Measurements from ENCODE around the gene TRIP13. TPM values are rescaled to one million over a fixed set of nuclear protein-coding genes. Genes with fewer than 3 reads are reported as not detected.
"Not testable (repeated sequence)": the region's sequence is repeated elsewhere in the genome, so short reads cannot be mapped to it uniquely, and the experiment has no call there.

TRIP13 gene
- total RNA-seq, 2 experiments from 2014 or later, result 0.47 to 0.66 TPM

- peaks cover 24% of the 10 kb centered on the region for H3K27me3 Mint-ChIP-seq
Measured at GRCh38 chr5:939368-939767, 46.7 kb downstream of the TRIP13 start.

GRCh38 chr5:940741-941140, 48.1 kb downstream of the TRIP13 start:
- H3K9me3 Mint-ChIP-seq, CTCF ChIA-PET: not testable (repeated sequence)

More at GRCh38 chr5:939368-939767, 46.7 kb downstream of the TRIP13 start:
- no peak overlapping the region for H3K27ac ChIP-seq (ENCODE audit: low read depth in 1 of 2, low read length in 2 of 2)
- no peaks in the 10 kb centered on the region for H3K4me1 ChIP-seq (ENCODE audit: insufficient read depth, low read length)
- ATAC-seq (ENCODE audit: poor library complexity), result no peak
- no peak overlapping the region for H3K4me3 ChIP-seq (ENCODE audit: low read length)
- Mint-ChIP-seq H3K4me3 (no peak overlapping the region), H3K4me1 (ENCODE audit: low read depth) (no peaks in the 10 kb centered on the region), H3K27ac (no peak overlapping the region), H3K36me3 (ENCODE audit: low read depth) (no peaks in the 10 kb centered on the region), H3K9me3 (no peaks in the 10 kb centered on the region)
- ChIA-PET POLR2A (no interaction called here), CTCF (no interaction called here)
- no peak for TF ChIP-seq CTCF (IDR thresholded peaks at IDR 0.05)
- H3K9me3 ChIP-seq (ENCODE audit: control insufficient read depth in 1 of 2, insufficient read depth in 1 of 2, low read length in 2 of 2), result no peaks in the 10 kb centered on the region
- intact Hi-C loops (cut with DNase I, micrococcal nuclease), result no loop called here
- no peaks in the 10 kb centered on the region for H3K36me3 ChIP-seq (ENCODE audit: insufficient read depth, low read length)
- H3K27me3 ChIP-seq (ENCODE audit: control insufficient read depth in 1 of 2, insufficient read depth in 2 of 2, low read length in 2 of 2), result peaks cover 2 to 5% of the 10 kb centered on the region in 2 experiments
- DNase-seq, result no peak

GRCh38 chr5:943201-943917, 50.7 kb downstream of the TRIP13 start:
- TF ChIP-seq CTCF (IDR thresholded peaks at IDR 0.05), result no peak
- no peak overlapping the region for H3K27ac Mint-ChIP-seq
- H3K4me1 Mint-ChIP-seq (ENCODE audit: low read depth), result no peaks in the 10 kb centered on the region
- DNase-seq (no peak), ATAC-seq (ENCODE audit: poor library complexity) (no peak)
- ChIA-PET POLR2A (no interaction called here), CTCF (no interaction called here)
- Histone ChIP-seq H3K4me3 (ENCODE audit: low read length) (no peak overlapping the region), H3K9me3 (ENCODE audit: control insufficient read depth in 1 of 2, insufficient read depth in 1 of 2, low read length in 2 of 2) (no peaks in the 10 kb centered on the region), H3K27ac (ENCODE audit: low read depth in 1 of 2, low read length in 2 of 2) (no peak overlapping the region), H3K27me3 (ENCODE audit: control insufficient read depth in 1 of 2, insufficient read depth in 2 of 2, low read length in 2 of 2) (peaks cover 13 to 37% of the 10 kb centered on the region in 2 experiments), H3K36me3 (ENCODE audit: insufficient read depth, low read length) (no peaks in the 10 kb centered on the region), H3K4me1 (ENCODE audit: insufficient read depth, low read length) (no peaks in the 10 kb centered on the region)
- intact Hi-C loops (cut with DNase I, micrococcal nuclease), result no loop called here
- H3K4me3 Mint-ChIP-seq, result no peak overlapping the region
- H3K36me3 Mint-ChIP-seq (ENCODE audit: low read depth), result no peaks in the 10 kb centered on the region
- H3K9me3 Mint-ChIP-seq, result no peaks in the 10 kb centered on the region
- peaks cover 51% of the 10 kb centered on the region for H3K27me3 Mint-ChIP-seq

More at GRCh38 chr5:940741-941140, 48.1 kb downstream of the TRIP13 start:
- H3K4me1 ChIP-seq (ENCODE audit: insufficient read depth, low read length); H3K27ac Mint-ChIP-seq; H3K9me3 ChIP-seq (ENCODE audit: control insufficient read depth in 1 of 2, insufficient read depth in 1 of 2, low read length in 2 of 2); DNase-seq; H3K4me3 ChIP-seq (ENCODE audit: low read length); POLR2A ChIA-PET; ATAC-seq (ENCODE audit: poor library complexity); H3K36me3 Mint-ChIP-seq (ENCODE audit: low read depth); H3K4me1 Mint-ChIP-seq (ENCODE audit: low read depth); H3K27ac ChIP-seq (ENCODE audit: low read depth in 1 of 2, low read length in 2 of 2); H3K4me3 Mint-ChIP-seq; intact Hi-C loops (cut with DNase I, micrococcal nuclease); H3K36me3 ChIP-seq (ENCODE audit: insufficient read depth, low read length): not testable (repeated sequence)
- H3K27me3 Mint-ChIP-seq, result peaks cover 34% of the 10 kb centered on the region
- H3K27me3 ChIP-seq (ENCODE audit: control insufficient read depth in 1 of 2, insufficient read depth in 2 of 2, low read length in 2 of 2), result peaks cover 3 to 16% of the 10 kb centered on the region in 2 experiments
